ENCODE data around the gene NEK7. TPM values are rescaled to one million over a fixed set of nuclear protein-coding genes. Genes with fewer than 3 reads are reported as not detected.
"Not testable (repeated sequence)": the region's sequence is repeated elsewhere in the genome, so short reads cannot be mapped to it uniquely, and the experiment has no call there.

NEK7 gene
- total RNA-seq, 4 donors from 2014 or later, result 50.4 to 71.6 (median 57.3) TPM

DNA sequence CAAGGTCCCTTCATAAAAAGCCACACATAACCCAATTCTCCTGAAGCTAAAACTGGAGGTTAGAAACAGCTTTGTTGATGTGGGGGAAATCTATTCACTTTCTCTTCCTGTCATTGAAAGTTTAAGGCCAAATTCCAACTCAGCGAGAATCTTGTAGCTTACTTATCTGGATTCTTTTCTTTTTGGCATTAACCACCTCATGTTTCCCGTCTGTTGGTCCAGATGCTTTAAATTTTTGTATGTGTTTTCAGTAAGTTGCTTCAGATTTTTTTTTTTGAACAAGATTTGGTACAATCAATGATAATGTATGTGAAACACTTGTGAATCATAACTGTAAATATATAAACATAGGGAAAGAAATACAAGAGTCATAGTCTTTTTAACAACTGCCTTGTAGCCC lies 33.7 kb upstream of the NEK7 start:
- 59 to 80% methylated on average over 2 of the region's 2 CpGs for WGBS, 2 donors
- no peak for DNase-seq (ENCODE audit: low spot score in 2 of 2)
- H3K4me3 ChIP-seq (ENCODE audit: low read depth, poor library complexity, severe bottlenecking), result no peak overlapping the region
- intact Hi-C loops (cut with DNase I; ENCODE audit: low total_unique reads), result no loop called here
- TF ChIP-seq POLR2A (IDR thresholded peaks at IDR 0.05), result no peak
- TF ChIP-seq, protein P1, sequence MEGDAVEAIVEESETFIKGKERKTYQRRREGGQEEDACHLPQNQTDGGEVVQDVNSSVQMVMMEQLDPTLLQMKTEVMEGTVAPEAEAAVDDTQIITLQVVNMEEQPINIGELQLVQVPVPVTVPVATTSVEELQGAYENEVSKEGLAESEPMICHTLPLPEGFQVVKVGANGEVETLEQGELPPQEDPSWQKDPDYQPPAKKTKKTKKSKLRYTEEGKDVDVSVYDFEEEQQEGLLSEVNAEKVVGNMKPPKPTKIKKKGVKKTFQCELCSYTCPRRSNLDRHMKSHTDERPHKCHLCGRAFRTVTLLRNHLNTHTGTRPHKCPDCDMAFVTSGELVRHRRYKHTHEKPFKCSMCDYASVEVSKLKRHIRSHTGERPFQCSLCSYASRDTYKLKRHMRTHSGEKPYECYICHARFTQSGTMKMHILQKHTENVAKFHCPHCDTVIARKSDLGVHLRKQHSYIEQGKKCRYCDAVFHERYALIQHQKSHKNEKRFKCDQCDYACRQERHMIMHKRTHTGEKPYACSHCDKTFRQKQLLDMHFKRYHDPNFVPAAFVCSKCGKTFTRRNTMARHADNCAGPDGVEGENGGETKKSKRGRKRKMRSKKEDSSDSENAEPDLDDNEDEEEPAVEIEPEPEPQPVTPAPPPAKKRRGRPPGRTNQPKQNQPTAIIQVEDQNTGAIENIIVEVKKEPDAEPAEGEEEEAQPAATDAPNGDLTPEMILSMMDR (IDR thresholded peaks at IDR 0.05), result no peak

DNA sequence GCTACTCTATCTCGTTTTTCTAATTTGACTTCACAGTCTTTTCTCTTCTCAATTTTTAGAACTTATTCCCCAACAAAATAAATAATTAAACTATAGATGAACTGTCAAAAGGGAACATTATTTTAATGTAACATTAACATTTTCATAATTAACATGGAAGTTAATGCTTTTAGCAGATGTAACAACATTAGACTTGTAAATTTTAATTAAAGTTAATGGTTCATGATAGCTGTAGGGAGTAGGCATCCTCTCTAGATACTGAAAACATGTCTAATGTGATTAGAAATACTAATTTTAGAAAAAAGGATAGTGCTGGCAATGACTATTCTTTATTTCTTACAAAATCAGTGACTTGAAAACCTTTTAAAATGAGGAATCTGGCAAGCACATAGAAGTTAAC lies 32.1 kb upstream of the NEK7 start:
- no peak for TF ChIP-seq POLR2A (IDR thresholded peaks at IDR 0.05)
- TF ChIP-seq, protein P1 (IDR thresholded peaks at IDR 0.05), result no peak
- intact Hi-C loops (cut with DNase I; ENCODE audit: low total_unique reads), result no loop called here
- no peak overlapping the region for H3K4me3 ChIP-seq (ENCODE audit: low read depth, poor library complexity, severe bottlenecking)
- WGBS, 2 donors, result 94% methylated on average over 1 of the region's 1 CpG
- no peak for DNase-seq (ENCODE audit: low spot score in 2 of 2)

DNA sequence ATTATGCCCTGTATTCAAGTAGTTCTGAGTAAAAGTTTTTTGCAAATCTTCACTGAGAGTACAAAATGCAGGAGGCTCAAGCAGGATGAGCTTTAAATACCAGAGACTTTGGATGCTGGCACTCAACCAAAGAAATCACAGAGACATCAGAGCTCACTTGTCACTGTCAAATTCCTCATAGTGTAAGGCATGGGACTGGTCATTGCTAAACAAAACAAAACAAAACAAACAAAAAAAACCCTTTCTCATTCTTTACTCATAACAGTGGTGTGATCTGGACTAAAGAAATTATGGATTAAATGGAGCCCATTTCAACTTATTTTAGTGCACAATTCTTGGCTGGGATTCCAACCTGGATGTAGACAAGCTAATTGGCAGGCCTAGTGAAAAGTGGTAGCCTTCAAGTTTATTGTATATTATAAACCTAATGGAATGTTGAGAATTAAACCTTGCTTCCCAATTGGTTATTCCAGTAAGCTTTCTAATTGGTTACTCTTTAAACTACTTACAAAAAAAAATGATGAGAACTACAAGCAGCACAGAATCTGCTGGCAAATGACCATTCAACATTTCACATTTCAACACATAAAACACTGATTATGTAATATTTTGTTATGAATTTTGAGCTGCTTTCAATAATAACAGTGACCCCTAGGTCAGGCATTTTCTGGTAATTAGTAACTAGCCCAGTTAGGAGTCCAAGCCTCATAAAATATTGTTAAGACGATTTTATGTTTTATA lies 30.6 kb upstream of the NEK7 start:
- 57 to 66% methylated on average over 1 of the region's 1 CpG for WGBS, 2 donors
- intact Hi-C loops (cut with DNase I; ENCODE audit: low total_unique reads), result no loop called here
- TF ChIP-seq, protein P1 (IDR thresholded peaks at IDR 0.05), result no peak
- no peak for TF ChIP-seq POLR2A (IDR thresholded peaks at IDR 0.05)
- no peak overlapping the region for H3K4me3 ChIP-seq (ENCODE audit: low read depth, poor library complexity, severe bottlenecking)
- no peak for DNase-seq (ENCODE audit: low spot score in 2 of 2)

DNA sequence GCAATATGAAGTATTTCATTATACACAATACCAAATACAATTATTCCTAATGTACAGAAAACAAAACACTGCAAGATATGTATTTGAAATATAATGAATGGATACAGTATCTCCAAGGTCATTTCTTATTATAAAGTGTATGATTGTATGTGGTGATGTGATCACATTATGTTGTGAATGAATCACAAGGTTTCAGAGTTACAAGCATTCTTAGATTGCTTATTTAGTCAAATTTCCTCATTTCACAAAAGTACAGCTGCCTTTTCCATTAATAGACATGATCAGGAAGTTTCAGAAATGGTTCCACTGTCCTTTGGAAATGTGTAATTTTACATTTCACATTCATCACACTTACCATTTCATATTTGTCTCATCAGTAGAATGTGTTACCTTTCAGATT lies 28.3 kb upstream of the NEK7 start:
- DNase-seq (ENCODE audit: low spot score in 2 of 2), result no peak
- TF ChIP-seq, protein P1 (IDR thresholded peaks at IDR 0.05), result no peak
- TF ChIP-seq POLR2A (IDR thresholded peaks at IDR 0.05), result no peak
- H3K4me3 ChIP-seq (ENCODE audit: low read depth, poor library complexity, severe bottlenecking), result no peak overlapping the region
- intact Hi-C loops (cut with DNase I; ENCODE audit: low total_unique reads), result no loop called here

DNA sequence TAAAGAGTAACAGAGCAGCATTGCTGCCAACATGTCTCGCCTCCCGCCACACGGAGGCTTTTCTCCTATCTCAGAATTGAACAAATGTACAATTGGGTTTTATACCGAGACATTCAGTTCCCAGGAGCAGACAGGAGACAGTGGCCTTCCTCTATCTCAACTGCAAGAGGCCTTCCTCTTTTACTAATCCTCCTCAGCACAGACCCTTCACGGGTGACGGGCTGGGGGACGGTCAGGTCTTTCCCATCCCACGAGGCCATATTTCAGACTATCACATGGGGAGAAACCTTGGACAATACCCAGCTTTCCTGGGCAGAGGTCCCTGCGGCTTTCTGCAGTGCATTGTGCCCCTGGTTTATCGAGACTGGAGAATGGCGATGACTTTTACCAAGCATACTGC lies 26.7 kb upstream of the NEK7 start:
- intact Hi-C loops (cut with DNase I; ENCODE audit: low total_unique reads); H3K4me3 ChIP-seq (ENCODE audit: low read depth, poor library complexity, severe bottlenecking); DNase-seq (ENCODE audit: low spot score in 2 of 2): not testable (repeated sequence)
- 87 to 92% methylated on average over 11 of the region's 11 CpGs for WGBS, 2 donors

DNA sequence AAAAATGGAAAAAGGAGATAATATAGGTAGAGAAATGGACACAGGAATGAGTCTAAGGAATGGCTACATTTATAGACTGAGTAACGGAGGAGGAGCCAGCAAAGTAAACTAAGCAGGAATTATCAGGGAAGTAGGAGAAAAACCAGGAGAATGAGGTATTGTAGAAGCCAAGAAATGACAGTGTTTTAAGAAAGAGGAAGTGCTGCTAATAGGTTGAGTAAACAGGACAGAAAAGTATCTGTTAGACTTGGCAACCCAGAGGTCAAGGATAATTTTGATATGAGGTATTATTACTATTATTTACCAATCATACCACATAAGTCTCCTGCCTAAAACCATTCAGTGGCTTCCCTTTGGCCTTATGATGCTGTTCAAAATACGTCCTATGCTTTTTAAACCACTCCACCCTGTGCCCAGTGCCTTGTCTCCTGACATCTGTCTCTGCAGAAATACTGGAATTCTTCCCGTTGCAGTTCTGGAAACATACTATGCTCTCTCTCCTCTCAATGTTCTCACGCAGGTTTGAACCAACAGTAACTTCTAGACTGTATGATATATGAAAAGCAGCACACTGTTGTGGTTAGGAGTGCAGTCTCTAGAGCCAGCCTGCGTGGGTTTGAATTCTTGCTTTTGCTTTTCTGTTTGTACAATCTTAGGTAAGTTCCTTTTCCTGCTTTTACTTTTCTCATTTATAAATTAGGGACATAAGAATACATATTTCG lies 24.6 kb upstream of the NEK7 start:
- DNase-seq (ENCODE audit: low spot score in 2 of 2), result no peak
- intact Hi-C loops (cut with DNase I; ENCODE audit: low total_unique reads), result no loop called here
- TF ChIP-seq, protein P1 (IDR thresholded peaks at IDR 0.05), result no peak
- TF ChIP-seq POLR2A (IDR thresholded peaks at IDR 0.05), result no peak
- H3K4me3 ChIP-seq (ENCODE audit: low read depth, poor library complexity, severe bottlenecking), result no peak overlapping the region
- WGBS, 2 donors, result 73 to 75% methylated on average over 6 of the region's 6 CpGs

Data from lower leg skin (tissue), 4 donors.